ENCODE measurements around the gene ZNF280C. TPM values are rescaled to one million over a fixed set of nuclear protein-coding genes. Genes with fewer than 3 reads are reported as not detected.

Gene ZNF280C
- total RNA-seq, 1 donor, result 12.1 TPM

- no peak for TF ChIP-seq CTCF (IDR thresholded peaks at IDR 0.05; ENCODE audit: insufficient read depth, low read depth, low read length)
- no peak overlapping the region for H3K4me3 ChIP-seq (ENCODE audit: low read depth, low read length)
- DNase-seq (ENCODE audit: low read depth), result peak; percentile 90
Observed at GRCh38 chrX:130174045-130174704, 94.5 kb downstream of the ZNF280C start.

GRCh38 chrX:130173190-130173895, 95.4 kb downstream of the ZNF280C start:
- no peak for TF ChIP-seq CTCF (IDR thresholded peaks at IDR 0.05; ENCODE audit: insufficient read depth, low read depth, low read length)
- H3K4me3 ChIP-seq (ENCODE audit: low read depth, low read length), result no peak overlapping the region
- peak; percentile 90 for DNase-seq (ENCODE audit: low read depth)

GRCh38 chrX:130172127-130172845, 96.4 kb downstream of the ZNF280C start:
- TF ChIP-seq CTCF (IDR thresholded peaks at IDR 0.05; ENCODE audit: insufficient read depth, low read depth, low read length), result no peak
- no peak for DNase-seq (ENCODE audit: low read depth)
- peak overlapping the region; percentile 59 for H3K4me3 ChIP-seq (ENCODE audit: low read depth, low read length)

- no peak for TF ChIP-seq CTCF (IDR thresholded peaks at IDR 0.05; ENCODE audit: insufficient read depth, low read depth, low read length)
- H3K4me3 ChIP-seq (ENCODE audit: low read depth, low read length), result peak within 1 kb of the TSS; percentile 59
- peak; percentile 24 for DNase-seq (ENCODE audit: low read depth)
Observed at GRCh38 chrX:130171446-130172126, 97.1 kb downstream of the ZNF280C start, which contains the start of gene RAB33A. Gene RAB33A (plus strand): TSS chrX:130171962. CDS start chrX:130172063, 101 bp downstream.

GRCh38 chrX:130170752-130171445, 97.8 kb downstream of the ZNF280C start:
- DNase-seq (ENCODE audit: low read depth), result peak; percentile 19
- TF ChIP-seq CTCF (IDR thresholded peaks at IDR 0.05; ENCODE audit: insufficient read depth, low read depth, low read length), result no peak

GRCh38 chrX:130167040-130167439, 101.7 kb downstream of the ZNF280C start:
- no peak for TF ChIP-seq CTCF (IDR thresholded peaks at IDR 0.05; ENCODE audit: insufficient read depth, low read depth, low read length)
- no peak for DNase-seq (ENCODE audit: low read depth)
- H3K4me3 ChIP-seq (ENCODE audit: low read depth, low read length), result peak overlapping the region; percentile 75

More at GRCh38 chrX:130170752-130171445, 97.8 kb downstream of the ZNF280C start:
- peak overlapping the region; percentile 59 for H3K4me3 ChIP-seq (ENCODE audit: low read depth, low read length)

Data from fibroblast of villous mesenchyme (primary cell).